MCF 10A (cell line): Measurements from ENCODE around the gene SLPI. TPM values are rescaled to one million over a fixed set of nuclear protein-coding genes. Genes with fewer than 3 reads are reported as not detected.

Experiments
- BruUV-seq: library from RNA; stranded (reverse); fragments of 400-500 nt; replicated peaks from 2 replicates; lab custom pipeline; 2021; lab: Mats Ljungman, UMichigan
- CTCF ChIA-PET: fragments of 300-600 bp; sonication (Branson Sonifier 250); formaldehyde crosslinking; extraction: SDS; loops from one replicate; lab custom pipeline; 2021; ENCODE audit warnings: antibody characterized with exemption, inconsistent platforms; lab: Yijun Ruan, JAX
- POLR2A ChIA-PET: fragments of 300-600, 350-650 bp; sonication (Branson Sonifier 250); formaldehyde crosslinking; extraction: SDS; loops from one replicate; lab custom pipeline; 2020; ENCODE audit warnings: antibody characterized with exemption, inconsistent platforms; lab: Yijun Ruan, JAX
- DNase-seq: peaks from one replicate; pipeline ENCODE4 v3.0.0-alpha.2; 2018; ENCODE audit not compliant: unreplicated experiment
- H3K27ac Mint-ChIP-seq: one replicate; pipeline ENCODE4 v1.8.0; 2022; ENCODE audit warnings: mild to moderate bottlenecking, low read depth, mixed read lengths; ENCODE audit not compliant: unreplicated experiment
- H3K27me3 Mint-ChIP-seq: one replicate; pipeline ENCODE4 v1.8.0; 2022; ENCODE audit warnings: mixed read lengths; ENCODE audit not compliant: insufficient read depth, unreplicated experiment
- H3K36me3 Mint-ChIP-seq: one replicate; pipeline ENCODE4 v1.8.0; 2022; ENCODE audit warnings: mild to moderate bottlenecking, moderate library complexity, mixed read lengths; ENCODE audit not compliant: insufficient read depth, unreplicated experiment
- H3K4me1 Mint-ChIP-seq: one replicate; pipeline ENCODE4 v1.8.0; 2022; ENCODE audit warnings: mixed read lengths; ENCODE audit not compliant: insufficient read depth, unreplicated experiment
- H3K4me3 Mint-ChIP-seq: one replicate; pipeline ENCODE4 v1.8.0; 2022; ENCODE audit warnings: mild to moderate bottlenecking, moderate library complexity, mixed read lengths; ENCODE audit not compliant: unreplicated experiment
- H3K9me3 Mint-ChIP-seq: one replicate; pipeline ENCODE4 v1.8.0; 2022; ENCODE audit warnings: mixed read lengths; ENCODE audit not compliant: unreplicated experiment
- CTCF ChIP-seq: fragments of 200-600 bp; IDR thresholded peaks from one replicate; pipeline ENCODE4 v1.8.0; 2022; ENCODE audit warnings: antibody characterized with exemption, mild to moderate bottlenecking; ENCODE audit not compliant: unreplicated experiment
- intact Hi-C: fragments of 100-400 bp; cut with micrococcal nuclease; formaldehyde crosslinking; loops from 2 replicates; pipeline ENCODE4 v1.14.1; 2022
- total RNA-seq: library from RNA; stranded (reverse); gene quantifications from 2 replicates; pipeline ENCODE4 v1.2.3, GENCODE V29; 2022

The SLPI gene
- total RNA-seq, 1 experiment from 2014 or later, result 273 TPM

GRCh38 chr20:45300961-45301360, 46.6 kb upstream of the SLPI start:
- CTCF ChIA-PET, result interaction anchor here (0.6 to 6.1 kb wide), 7 partner anchors 8 to 470 kb away, joined by 3 to 104 read pairs (median 4); no protein-coding TSS in a partner anchor
- H3K4me3 Mint-ChIP-seq, result no peak overlapping the region
- no peaks in the 10 kb centered on the region for H3K36me3 Mint-ChIP-seq
- POLR2A ChIA-PET, result interaction anchor here (0.7 kb wide), 1 partner anchor 10 kb away, joined by 4 read pairs; no protein-coding TSS in a partner anchor
- no peak overlapping the region for H3K27ac Mint-ChIP-seq
- peak; percentile 42 for DNase-seq
- no peak for TF ChIP-seq CTCF
- no TSS peak for BruUV-seq
- no peaks in the 10 kb centered on the region for H3K9me3 Mint-ChIP-seq
- no peaks in the 10 kb centered on the region for H3K4me1 Mint-ChIP-seq
- intact Hi-C loops, result no loop called here
- no peaks in the 10 kb centered on the region for H3K27me3 Mint-ChIP-seq

GRCh38 chr20:45299786-45300185, 45.4 kb upstream of the SLPI start:
- no peak for DNase-seq
- intact Hi-C loops, result no loop called here
- no TSS peak for BruUV-seq
- no peak overlapping the region for H3K4me3 Mint-ChIP-seq
- no peaks in the 10 kb centered on the region for H3K27me3 Mint-ChIP-seq
- CTCF ChIA-PET, result interaction anchor here (1.1 to 4.1 kb wide), 2 partner anchors 13 to 116 kb away, joined by 6 to 33 read pairs; no protein-coding TSS in a partner anchor
- TF ChIP-seq CTCF, result no peak
- H3K36me3 Mint-ChIP-seq, result no peaks in the 10 kb centered on the region
- H3K9me3 Mint-ChIP-seq, result no peaks in the 10 kb centered on the region
- POLR2A ChIA-PET, result interaction anchor here (0.7 kb wide), 1 partner anchor 545 kb away, joined by 4 read pairs; no protein-coding TSS in a partner anchor
- H3K27ac Mint-ChIP-seq, result no peak overlapping the region
- H3K4me1 Mint-ChIP-seq, result no peaks in the 10 kb centered on the region

- ChIA-PET POLR2A (no interaction called here), CTCF (interaction anchor here (0.6 to 2.1 kb wide), 7 partner anchors 8 to 950 kb away, joined by 3 to 8 read pairs (median 6); no protein-coding TSS in a partner anchor)
- Mint-ChIP-seq H3K9me3 (no peaks in the 10 kb centered on the region), H3K27ac (no peak overlapping the region), H3K36me3 (no peaks in the 10 kb centered on the region), H3K4me1 (no peaks in the 10 kb centered on the region), H3K27me3 (no peaks in the 10 kb centered on the region), H3K4me3 (no peak overlapping the region)
- BruUV-seq, result no TSS peak
- intact Hi-C loops, result no loop called here
- DNase-seq, result no peak
- TF ChIP-seq CTCF, result no peak
These were observed 43.6 kb upstream of the SLPI start for GRCh38 chr20:45297786-45298497.

- ChIA-PET POLR2A (interaction anchor here (1.0 to 2.0 kb wide), 8 partner anchors 36 to 281 kb away, joined by 3 to 11 read pairs (median 4); partner anchors contain the start of gene SLPI), CTCF (interaction anchor here (0.6 to 7.9 kb wide), 65 partner anchors 8 to 600 kb away, joined by 3 to 167 read pairs (median 5); partner anchors contain the start of genes KCNS1, MATN4, SEMG1 and SLPI)
- DNase-seq, result no peak
- BruUV-seq, result no TSS peak
- intact Hi-C loops, result loop anchor here (5.0 kb wide), 2 partner anchors 172 to 407 kb away; partner anchors contain the start of genes WFDC12 and YWHAB
- Mint-ChIP-seq H3K36me3 (no peaks in the 10 kb centered on the region), H3K27me3 (no peaks in the 10 kb centered on the region), H3K27ac (no peak overlapping the region), H3K4me3 (no peak overlapping the region), H3K4me1 (peaks cover 12% of the 10 kb centered on the region), H3K9me3 (no peaks in the 10 kb centered on the region)
- no peak for TF ChIP-seq CTCF
These were observed 40.3 kb upstream of the SLPI start for GRCh38 chr20:45294659-45295058.
